ENCODE measurements around the gene OR2T35. TPM values are rescaled to one million over a fixed set of nuclear protein-coding genes. Genes with fewer than 3 reads are reported as not detected.

OR2T35 gene
- total RNA-seq, 4 donors from 2014 or later: 0.30 TPM; not detected in 3

Other genes with a start within 250 kb of the OR2T35 start
- not detected for gene OR2T1, start 242.2 kb downstream of the OR2T35 start, total RNA-seq
- not detected for gene OR2T2, start 199.6 kb downstream of the OR2T35 start, total RNA-seq
- gene OR2T3, start 171.9 kb downstream of the OR2T35 start, total RNA-seq: not detected
- gene OR2T5, start 156.7 kb downstream of the OR2T35 start, total RNA-seq: not detected
- gene OR2G6, start 137.2 kb downstream of the OR2T35 start, total RNA-seq: not detected
- under 1 TPM in 1 of 4 donors, not detected in 3; 0.49 TPM for gene OR2T29, start 82.5 kb downstream of the OR2T35 start, total RNA-seq
- not detected for gene OR2T34, start 70.5 kb downstream of the OR2T35 start, total RNA-seq
- gene OR2T10, start 47.6 kb downstream of the OR2T35 start, total RNA-seq: not detected
- gene OR2T11, start 10.2 kb downstream of the OR2T35 start, total RNA-seq: under 1 TPM in 1 of 4 donors, not detected in 3; 0.57 TPM
- gene OR2T27, start 10.2 kb upstream of the OR2T35 start, total RNA-seq: not detected
- not detected for gene OR14I1, start 57.5 kb upstream of the OR2T35 start, total RNA-seq
- gene LYPD8, start 110.5 kb upstream of the OR2T35 start, total RNA-seq: not detected
- 10 to 100 TPM; 31.4 to 45.4 (median 33.9) TPM for gene SH3BP5L, start 180.6 kb upstream of the OR2T35 start, total RNA-seq
- gene ZNF672, start 192.9 kb upstream of the OR2T35 start, total RNA-seq: 10 to 100 TPM; 34.7 to 50.4 (median 42.6) TPM
- 10 to 100 TPM; 46.3 to 90.2 (median 65.2) TPM for gene ZNF692, start 213.8 kb upstream of the OR2T35 start, total RNA-seq

Measured in lower leg skin (tissue), 4 donors.